ENCODE measurements around the gene MKNK2. TPM values are rescaled to one million over a fixed set of nuclear protein-coding genes. Genes with fewer than 3 reads are reported as not detected.

MKNK2 gene
- total and polyA plus RNA-seq, 2 of the 13 experiments (the other 11 are each of a cell fraction or from before 2014, with no cell fraction given): 44.9 to 112 TPM

GRCh38 chr19:2060884-2061494 lies 9.9 kb upstream of the MKNK2 start (continued):
- TF ChIP-seq ZBTB40 (IDR thresholded peaks at IDR 0.05) (no peak), ZBTB40 (CRISPR knock-in tag; IDR thresholded peaks at IDR 0.05) (0 out of 2 replicates have a peak, but pooled peaks have one; percentile 25), ZNF253 (CRISPR knock-in tag; IDR thresholded peaks at IDR 0.05; ENCODE audit: borderline replicate concordance) (peak; percentile 91; the same call in 1 of the 2 replicates), NFKBIZ (CRISPR knock-in tag; IDR thresholded peaks at IDR 0.05) (no peak), ZFP37 (CRISPR knock-in tag; IDR thresholded peaks at IDR 0.05; ENCODE audit: borderline replicate concordance) (0 out of 2 replicates have a peak, but pooled peaks have one; percentile 60), CREB1 (IDR thresholded peaks at IDR 0.05) (no peak), CREB1 (CRISPR knock-in tag; IDR thresholded peaks at IDR 0.05) (0 out of 2 replicates have a peak, but pooled peaks have one; percentile 8), FOXK1 (CRISPR knock-in tag; IDR thresholded peaks at IDR 0.05; ENCODE audit: borderline replicate concordance, low read depth) (no peak; the same call in 1 of the 2 replicates), ZNF598 (CRISPR knock-in tag; IDR thresholded peaks at IDR 0.05; ENCODE audit: borderline replicate concordance) (no peak), NFKB2 (CRISPR knock-in tag; IDR thresholded peaks at IDR 0.05; ENCODE audit: borderline replicate concordance) (no peak), MEIS2 (CRISPR knock-in tag; IDR thresholded peaks at IDR 0.05) (peak; percentile 30; the same call in 1 of the 2 replicates), FOXC1 (CRISPR knock-in tag; IDR thresholded peaks at IDR 0.05; ENCODE audit: borderline replicate concordance) (peak; percentile 47), NR2F6 (IDR thresholded peaks at IDR 0.05) (no peak), NR2F6 (CRISPR knock-in tag; IDR thresholded peaks at IDR 0.05) (0 out of 2 replicates have a peak, but pooled peaks have one; percentile 4)
- TF ChIP-seq, protein P1, sequence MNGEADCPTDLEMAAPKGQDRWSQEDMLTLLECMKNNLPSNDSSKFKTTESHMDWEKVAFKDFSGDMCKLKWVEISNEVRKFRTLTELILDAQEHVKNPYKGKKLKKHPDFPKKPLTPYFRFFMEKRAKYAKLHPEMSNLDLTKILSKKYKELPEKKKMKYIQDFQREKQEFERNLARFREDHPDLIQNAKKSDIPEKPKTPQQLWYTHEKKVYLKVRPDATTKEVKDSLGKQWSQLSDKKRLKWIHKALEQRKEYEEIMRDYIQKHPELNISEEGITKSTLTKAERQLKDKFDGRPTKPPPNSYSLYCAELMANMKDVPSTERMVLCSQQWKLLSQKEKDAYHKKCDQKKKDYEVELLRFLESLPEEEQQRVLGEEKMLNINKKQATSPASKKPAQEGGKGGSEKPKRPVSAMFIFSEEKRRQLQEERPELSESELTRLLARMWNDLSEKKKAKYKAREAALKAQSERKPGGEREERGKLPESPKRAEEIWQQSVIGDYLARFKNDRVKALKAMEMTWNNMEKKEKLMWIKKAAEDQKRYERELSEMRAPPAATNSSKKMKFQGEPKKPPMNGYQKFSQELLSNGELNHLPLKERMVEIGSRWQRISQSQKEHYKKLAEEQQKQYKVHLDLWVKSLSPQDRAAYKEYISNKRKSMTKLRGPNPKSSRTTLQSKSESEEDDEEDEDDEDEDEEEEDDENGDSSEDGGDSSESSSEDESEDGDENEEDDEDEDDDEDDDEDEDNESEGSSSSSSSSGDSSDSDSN (CRISPR knock-in tag; IDR thresholded peaks at IDR 0.05): peak; percentile 55; the same call in 1 of the 2 replicates

Data from HepG2 (cell line).